Midbrain (tissue), 1 donor: ENCODE measurements around the gene STARD13.
A peak's percentile ranks its signal among the peaks of the same experiment; 100 is the strongest.

Experiments
- DNase-seq: peaks from one replicate; lab custom pipeline; 2025; lab: John Stamatoyannopoulos, UW

The STARD13 gene

DNA sequence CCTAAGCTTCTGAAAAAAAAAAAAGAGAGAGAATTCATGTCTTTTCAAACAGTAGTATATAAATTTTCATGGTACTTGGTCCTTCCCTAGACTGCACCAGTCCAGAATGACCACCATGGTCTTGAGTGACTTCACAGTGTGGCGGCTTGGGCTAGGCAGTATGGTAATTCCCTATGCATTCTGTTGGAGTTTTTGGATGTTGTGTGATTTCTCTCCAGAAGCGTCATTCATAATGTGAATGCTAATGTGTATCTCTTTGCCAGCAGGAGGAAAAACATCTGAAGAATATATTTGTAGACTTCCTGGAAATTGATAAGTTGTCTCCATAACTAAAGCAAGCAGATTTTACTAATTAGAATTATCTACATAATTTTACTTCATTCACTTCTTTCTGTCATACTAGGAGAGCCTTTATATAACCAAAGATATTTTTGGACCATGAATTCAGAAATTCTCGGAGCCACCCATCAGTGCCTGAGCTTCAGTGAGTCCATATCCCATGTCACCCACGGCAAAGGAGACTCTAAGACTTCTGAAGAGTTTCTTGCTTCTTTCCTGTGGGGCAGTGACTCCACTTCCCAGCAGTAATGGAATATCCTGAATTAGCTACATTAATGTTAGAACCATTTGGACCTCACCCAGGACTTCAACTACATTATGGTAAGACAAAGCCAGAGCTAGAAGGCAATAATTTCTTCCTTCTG is 8.4 kb downstream of the STARD13 start:
- no peak for DNase-seq

DNA sequence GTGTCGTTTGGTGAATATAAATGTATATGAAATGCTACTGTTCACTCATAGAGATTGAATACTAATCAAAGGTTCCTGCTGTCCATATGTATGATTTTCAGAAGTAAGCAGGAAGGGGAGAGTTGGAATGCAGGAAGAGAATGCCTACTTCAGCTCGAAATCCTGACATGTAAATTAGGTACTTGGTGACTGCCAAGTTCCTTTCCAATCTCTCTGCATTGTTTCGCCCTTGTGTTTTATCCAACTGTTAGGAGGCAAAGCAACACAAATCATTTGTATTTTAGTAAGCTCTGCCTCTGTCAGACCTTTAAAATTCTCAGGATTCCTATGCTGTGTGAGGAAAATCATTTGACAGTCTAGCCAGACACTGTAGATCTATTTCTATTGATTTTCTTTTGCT is 9.0 kb downstream of the STARD13 start:
- DNase-seq = peak; percentile 26

DNA sequence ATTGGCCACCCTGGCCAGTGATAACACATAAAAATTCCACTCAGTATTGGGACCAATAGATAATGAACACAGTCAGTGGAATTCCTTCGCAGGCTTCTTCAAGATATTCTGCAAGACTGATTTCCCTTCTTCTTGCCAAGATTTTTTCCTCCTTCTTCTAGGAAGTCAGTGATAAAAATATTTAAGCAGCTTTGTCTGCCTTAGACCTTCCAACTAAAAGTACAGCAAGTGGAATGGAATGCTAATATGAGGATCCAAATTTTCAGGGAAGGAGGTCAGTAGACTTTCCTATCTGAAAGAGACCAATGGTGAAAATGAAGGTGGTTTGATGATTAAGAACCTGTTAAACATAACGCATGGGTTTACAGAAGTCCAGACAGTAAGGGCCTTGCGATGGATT is 9.6 kb downstream of the STARD13 start:
- no peak for DNase-seq

GRCh38 chr13:33274264-33274663 is 11.3 kb downstream of the STARD13 start:
- no peak for DNase-seq

DNA sequence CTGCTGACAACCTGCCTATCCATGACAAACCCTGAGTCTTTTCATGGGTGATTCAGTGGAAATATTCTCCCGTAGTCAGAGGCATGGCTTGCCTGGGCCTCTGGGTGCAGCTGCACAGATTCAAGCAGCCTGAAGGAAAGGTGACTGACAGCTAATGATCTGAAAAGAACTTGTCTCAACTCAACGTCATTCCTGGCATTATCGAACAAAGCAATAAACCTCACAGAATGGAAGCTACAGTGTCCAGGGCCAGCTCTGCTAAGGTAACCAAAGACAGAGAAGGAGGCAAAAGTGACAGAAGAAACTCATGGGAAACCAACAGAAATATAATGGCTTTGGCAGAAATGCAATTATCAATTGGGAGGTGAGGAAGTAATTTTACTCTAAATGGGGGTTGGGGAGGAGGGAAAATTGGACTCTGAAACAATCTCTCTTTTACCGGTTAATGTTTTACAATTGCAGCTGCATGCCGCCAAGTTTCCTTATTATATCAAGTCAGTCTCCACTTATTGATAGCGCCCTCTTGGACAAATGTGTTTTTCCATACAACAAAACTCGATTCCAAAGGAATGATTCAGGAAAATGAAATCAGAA is 12.9 kb downstream of the STARD13 start:
- no peak for DNase-seq

DNA sequence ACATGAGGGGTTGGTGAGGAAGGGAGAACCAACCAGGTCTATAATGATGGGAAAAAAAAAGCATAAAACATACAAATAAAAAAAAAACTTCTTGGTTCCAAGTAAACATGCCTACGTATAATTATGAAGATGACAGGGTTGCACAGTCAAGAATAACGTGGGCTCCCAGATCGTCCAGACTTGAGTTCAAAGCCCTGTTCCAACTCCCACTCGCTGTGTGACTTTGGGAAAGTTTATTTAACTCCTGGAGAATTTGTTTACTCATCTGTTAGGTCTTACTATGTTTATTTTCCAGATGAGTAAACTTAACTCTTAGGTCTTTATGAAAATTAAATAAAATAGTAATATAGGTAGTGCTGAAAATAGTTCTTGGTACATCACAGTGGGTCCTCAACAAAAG is 13.8 kb downstream of the STARD13 start:
- DNase-seq = no peak

GRCh38 chr13:33270895-33271538 is 14.5 kb downstream of the STARD13 start:
- peak; percentile 51 for DNase-seq

- DNase-seq = no peak
Observed at GRCh38 chr13:33265607-33266006, 19.9 kb downstream of the STARD13 start.

DNA sequence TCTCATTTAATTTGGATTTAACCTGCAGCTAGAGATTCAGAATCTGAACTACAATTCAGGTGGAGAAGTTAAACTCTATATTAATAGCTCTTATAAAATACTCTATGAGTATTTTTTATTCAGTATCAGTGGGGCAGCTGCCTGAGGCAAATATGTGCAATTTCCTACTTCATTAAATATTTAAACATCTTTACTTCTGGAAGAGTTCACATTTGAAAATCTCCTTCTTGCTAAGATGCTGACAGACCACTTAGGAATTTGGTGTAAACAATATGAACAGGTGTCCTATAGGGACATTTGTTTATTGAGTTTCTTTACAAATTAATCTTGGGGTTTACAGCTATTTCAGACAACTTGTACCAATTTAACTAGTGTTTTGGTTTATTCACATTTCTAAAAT is 20.4 kb downstream of the STARD13 start:
- no peak for DNase-seq

DNA sequence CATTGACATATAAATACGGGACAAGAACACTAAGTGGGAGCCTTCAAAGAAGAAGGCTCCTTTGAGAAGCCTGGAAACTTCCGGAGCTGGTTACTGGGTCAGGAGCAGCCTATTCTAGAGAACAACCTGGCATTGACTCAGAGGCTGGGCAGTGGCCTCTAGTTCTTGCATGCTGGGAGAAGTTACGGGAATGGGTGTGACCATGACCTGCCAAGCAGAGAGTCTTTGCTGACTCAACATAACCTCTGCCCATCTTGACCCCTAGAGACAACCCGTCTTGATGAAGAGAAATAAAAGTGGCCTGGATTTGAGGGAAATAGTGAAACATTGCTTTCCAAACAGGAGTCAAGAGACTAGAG is 21.0 kb downstream of the STARD13 start:
- DNase-seq = peak; percentile 23

DNA sequence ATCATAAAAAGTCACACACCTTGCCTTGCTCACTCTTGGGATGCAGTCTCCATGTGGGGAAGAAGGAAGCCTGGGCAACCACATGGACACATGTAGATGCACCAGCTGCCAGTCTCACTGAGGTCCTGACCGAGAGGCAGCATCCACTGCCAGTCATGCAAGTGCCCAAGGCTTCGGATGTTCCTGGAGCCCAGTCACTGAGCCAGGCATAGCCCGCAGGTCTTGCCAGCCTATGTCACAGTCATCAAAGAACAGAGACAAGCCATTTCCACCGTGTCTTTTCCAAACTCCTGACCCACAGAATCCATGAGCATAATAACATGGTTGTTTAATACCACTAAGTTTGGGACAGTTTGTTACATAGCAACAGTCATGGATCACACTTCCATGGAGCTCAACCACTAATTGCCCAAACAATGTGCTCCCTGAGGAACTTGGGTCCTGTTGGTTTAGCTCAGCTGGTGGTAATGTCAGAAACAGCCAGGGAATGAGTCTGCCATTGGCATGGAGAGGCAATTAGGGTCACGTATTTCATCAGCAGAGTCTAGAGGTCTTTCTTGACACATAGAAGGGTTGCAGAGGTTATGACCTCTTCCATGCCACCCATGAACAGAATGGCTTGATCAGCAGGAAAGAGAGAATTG is 21.5 kb downstream of the STARD13 start:
- no peak for DNase-seq

DNA sequence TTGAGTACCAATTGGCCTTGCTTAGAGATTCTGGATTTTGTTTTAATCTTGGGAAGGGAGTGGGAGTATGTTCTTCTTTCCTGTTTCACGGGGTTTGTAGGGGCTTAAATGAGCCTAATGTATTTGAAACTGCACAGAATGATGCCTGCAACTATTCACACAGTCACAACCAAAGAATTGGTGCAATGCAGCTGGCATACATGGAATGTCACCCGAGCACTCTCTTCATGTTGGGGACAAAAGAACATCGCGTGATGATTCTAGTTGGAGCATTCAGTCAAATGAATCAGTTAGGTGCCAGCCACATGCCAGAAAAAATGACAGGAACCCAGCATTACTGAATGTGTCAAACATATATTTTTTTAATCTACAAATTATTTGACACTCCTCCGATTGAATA is 22.1 kb downstream of the STARD13 start:
- peak; percentile 30 for DNase-seq

GRCh38 chr13:33262997-33263396 is 22.6 kb downstream of the STARD13 start:
- DNase-seq = peak; percentile 45

DNA sequence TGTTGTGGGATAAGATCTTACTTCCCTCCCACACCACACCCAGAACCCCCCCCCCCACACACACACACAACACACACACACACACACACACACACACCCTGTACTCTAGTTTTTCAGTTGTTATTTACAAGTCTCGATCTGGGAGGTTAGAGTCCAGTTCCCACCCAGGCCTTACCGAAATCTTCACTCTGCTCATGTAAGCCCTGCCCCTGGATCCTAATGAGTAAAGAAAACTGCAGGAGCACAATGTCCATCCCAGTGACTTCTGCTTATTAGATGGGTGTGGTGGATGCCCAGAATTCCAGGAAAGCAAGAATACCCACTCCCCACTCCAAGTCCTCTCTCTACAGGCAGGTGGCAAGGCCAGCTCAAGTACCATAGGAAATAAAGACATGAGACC is 23.0 kb downstream of the STARD13 start:
- no peak for DNase-seq

DNA sequence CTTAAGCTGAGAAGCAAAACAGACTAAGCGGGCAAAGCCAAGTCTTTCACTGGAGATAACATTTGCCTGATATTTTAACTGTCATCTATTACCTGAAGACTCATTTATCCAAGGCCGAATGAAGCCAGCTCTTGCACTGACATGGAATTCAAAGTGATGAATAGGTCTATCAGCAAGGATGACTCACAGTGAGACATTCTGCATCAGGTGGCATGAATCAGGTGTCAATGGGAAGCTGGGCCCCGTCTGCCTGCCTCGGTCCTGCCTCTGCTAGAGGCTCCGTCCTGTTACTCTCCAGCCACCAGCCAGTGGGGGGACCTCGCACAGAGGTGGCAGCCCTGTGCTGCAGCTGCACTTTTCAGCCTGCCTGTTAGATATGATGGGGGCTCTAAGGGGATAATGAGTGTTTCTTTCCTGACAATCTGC is 23.5 kb downstream of the STARD13 start:
- peak; percentile 60 for DNase-seq

DNA sequence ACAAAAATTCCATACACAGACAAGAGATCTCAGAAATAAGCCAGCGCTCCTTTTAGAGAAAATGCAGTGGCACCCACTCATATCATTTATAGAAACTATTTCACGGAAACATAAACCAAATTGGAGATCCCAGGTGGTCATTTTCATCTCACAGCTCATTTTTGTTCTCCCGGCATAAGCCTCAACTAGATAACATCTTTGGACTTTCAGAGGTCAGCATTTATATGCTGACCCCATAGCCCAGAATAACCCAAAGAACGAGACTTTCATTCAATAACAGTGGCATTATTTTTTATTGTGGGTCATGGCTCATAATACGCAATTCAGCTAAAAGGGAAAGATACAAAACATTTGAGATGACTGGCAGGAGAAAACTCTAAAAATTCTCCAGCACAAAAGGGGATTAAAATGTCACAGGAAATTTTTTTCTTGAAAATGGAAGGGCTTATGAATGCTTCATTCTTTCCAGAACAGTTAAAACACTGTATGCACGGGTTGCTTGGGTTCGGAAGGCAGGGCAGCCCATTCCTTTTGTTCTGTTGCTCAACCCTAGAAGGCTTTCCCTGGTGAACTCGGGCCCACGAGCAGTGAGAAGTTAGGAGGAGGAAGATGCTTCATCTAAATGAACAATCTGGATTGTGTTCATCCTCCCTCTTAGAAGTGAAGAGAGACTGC is 24.0 kb downstream of the STARD13 start:
- peak; percentile 61 for DNase-seq

DNA sequence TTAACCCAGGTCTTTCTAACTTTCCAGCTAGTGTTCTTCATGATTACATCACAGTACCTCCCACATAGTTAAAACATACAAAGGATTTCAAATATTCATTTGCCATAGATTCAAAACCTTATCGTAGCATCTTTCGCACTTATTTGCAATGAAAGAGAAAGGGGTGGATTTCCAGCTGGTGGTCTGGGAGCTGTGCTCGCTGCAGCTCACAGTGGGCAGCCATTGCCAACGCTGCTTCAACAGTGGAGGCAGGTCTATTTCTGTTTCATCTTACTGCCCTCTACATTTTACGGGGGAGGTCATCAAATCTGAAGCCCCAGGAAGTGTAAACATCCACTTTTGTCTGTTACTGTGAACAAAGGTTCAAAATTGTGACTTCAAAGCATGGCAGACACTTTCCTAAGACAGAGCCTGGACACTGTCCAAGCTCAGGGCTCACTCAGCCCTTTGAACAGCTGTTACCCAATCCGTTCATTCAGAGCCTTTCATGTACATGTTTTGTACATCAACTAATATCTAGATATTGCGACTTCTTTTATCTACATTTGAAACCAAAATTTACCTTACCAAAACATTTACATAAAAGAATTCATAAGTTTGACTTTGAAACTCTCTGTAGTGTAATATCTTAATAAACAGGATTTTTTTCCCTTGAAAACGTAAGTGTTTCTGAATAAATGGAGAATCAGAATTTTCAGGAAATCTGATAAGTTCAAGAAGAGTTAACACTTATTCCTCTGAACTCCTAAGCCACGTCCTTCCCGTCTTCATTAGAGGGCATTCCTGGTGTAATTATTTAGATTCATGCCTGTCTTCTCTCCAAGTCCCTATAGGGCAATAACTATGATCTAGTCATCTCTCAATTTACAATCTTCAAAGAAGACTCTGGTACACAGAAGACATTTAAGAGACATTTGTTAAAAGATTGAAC is 25.1 kb downstream of the STARD13 start:
- peak; percentile 46 for DNase-seq

GRCh38 chr13:33259296-33259695 is 26.3 kb downstream of the STARD13 start:
- DNase-seq = no peak

DNA sequence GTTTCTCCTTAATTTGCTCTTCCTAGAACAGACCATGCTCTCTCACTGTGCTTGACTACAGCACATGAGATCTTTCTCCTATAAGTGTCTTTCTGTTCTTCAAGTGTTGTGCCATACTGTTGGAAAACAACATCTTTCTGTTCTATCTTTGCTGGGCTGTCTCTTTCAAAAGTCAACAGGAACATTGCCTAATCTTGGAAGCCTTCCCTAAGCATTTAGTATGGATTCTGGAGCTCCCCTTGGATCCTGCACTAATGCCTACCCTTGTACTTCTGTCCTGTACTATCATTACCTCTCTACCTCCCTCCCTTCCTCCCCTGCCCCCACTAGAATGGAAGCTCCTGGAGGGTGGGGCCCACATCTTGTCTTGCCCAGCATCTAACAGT is 26.8 kb downstream of the STARD13 start:
- no peak for DNase-seq

DNA sequence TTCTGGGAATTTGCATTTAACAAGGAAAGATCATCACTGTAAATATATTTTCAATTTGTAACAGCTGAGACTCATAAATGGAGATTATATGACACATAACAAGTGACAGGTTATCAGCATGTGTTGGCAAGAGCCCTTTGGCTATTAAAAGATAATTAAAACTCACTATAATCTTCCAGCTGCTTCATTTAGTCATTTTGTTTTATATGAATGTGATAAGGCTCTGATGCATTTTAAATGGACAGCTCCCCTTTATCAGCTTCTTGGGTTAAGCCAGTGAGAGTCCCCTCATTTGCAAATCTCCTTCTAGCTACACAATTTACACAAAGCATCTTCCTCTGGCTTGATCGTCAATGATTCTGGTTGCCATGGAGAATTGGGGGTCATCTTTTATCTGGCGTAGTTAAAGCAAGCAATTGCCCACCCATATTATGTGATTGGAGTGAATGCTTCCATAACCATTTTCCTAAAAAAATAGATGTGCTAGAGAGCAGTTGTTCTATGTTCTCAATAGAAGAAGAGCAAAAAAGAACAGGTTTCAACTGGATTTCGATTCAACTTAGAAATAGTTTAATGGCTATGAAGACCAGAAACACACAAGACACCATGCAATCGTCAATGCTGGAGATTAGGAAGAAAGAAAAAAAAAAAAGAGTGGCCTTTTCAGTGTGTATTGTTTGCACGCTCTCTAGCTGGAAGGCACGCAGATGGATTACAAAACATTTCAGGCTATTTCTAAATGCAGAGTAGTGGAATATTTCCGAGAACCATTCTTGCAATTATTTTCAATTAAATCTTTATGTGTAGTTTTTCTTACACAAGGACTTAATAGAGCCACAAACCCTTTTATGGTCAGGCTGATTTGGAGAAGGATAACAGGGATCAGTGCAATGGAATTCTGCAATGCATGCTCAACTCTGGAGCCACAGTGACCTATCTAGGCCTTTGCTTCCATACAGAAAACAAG is 27.4 kb downstream of the STARD13 start:
- peak; percentile 51 for DNase-seq
